Erythroblast (primary cell): ENCODE measurements around the gene ITPR1.

Source experiments
- GATA1 ChIP-seq: IDR thresholded peaks from 2 replicates; pipeline ENCODE4 v1.6.1; 2011; ENCODE audit warnings: low read depth, mild to moderate bottlenecking, control low read depth, low read length, moderate library complexity
- POLR2A ChIP-seq: IDR thresholded peaks from 2 replicates; pipeline ENCODE4 v1.6.1; 2011; ENCODE audit warnings: mild to moderate bottlenecking, low read length

- TF ChIP-seq POLR2A = no peak
- TF ChIP-seq GATA1 = no peak
Measured at GRCh38 chr3:4664412-4664811, 171.3 kb downstream of the ITPR1 start.
